ENCODE measurements around the gene ANKEF1. TPM values are rescaled to one million over a fixed set of nuclear protein-coding genes. Genes with fewer than 3 reads are reported as not detected.
A peak's percentile ranks its signal among the peaks of the same experiment; 100 is the strongest.

ANKEF1 gene
- total RNA-seq, 1 donor = 1.3 TPM

DNA sequence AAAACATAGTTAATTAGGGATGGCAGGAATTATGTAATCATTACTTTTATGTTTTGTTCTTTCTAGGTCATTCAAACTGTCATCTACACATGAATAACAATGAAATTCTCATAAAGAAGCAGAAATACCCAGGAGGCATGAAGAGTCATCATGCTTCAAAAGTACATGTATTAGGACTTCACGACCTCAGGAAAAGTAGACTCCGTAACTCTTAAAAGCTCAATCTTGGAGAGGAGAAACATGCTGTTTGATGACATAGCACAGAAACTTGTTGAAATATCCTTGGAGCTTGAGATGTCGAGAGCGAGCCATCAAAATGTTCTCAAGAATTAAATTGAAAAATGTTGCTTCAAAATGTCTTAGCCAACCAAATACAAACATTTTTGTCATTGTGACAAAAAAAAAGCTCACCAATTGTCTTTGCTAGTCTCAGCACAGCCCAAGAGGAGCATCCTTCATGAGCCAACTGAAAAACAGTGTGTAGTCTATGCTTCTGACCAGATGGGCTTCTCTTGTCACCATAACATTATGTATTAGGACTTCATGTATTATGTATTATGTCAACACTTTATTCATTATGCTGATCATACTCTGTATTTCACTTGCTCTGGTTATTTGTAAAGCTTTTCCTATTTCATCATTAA, 28.2 kb upstream of the ANKEF1 start:
- DNase-seq (ENCODE audit: low read depth) = peak; percentile 11
- TF ChIP-seq, protein P1, sequence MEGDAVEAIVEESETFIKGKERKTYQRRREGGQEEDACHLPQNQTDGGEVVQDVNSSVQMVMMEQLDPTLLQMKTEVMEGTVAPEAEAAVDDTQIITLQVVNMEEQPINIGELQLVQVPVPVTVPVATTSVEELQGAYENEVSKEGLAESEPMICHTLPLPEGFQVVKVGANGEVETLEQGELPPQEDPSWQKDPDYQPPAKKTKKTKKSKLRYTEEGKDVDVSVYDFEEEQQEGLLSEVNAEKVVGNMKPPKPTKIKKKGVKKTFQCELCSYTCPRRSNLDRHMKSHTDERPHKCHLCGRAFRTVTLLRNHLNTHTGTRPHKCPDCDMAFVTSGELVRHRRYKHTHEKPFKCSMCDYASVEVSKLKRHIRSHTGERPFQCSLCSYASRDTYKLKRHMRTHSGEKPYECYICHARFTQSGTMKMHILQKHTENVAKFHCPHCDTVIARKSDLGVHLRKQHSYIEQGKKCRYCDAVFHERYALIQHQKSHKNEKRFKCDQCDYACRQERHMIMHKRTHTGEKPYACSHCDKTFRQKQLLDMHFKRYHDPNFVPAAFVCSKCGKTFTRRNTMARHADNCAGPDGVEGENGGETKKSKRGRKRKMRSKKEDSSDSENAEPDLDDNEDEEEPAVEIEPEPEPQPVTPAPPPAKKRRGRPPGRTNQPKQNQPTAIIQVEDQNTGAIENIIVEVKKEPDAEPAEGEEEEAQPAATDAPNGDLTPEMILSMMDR (IDR thresholded peaks at IDR 0.05; ENCODE audit: insufficient read depth, low read depth, low read length) = no peak
- no peak overlapping the region for H3K4me3 ChIP-seq (ENCODE audit: low read depth, low read length)

DNA sequence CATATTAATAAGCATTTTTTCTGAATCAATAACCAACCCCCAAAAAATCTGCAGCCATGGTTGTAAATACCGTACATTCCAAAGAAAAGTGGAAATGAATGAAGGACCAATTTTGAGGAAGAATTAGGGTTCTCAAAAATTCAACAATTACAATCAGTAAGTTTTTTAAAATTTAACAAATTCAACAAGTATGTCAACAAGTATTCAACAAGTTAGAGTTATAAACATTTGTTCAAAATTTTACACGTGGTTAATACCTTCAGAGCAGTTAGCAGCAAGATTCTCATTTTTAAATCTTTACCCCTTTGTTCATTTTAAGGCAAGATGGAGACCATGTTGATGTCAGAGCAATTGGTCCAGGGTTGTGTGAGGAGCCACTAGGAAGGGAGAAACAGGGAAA, 27.6 kb upstream of the ANKEF1 start:
- TF ChIP-seq, protein P1 (IDR thresholded peaks at IDR 0.05; ENCODE audit: insufficient read depth, low read depth, low read length) = no peak
- no peak overlapping the region for H3K4me3 ChIP-seq (ENCODE audit: low read depth, low read length)
- no peak for DNase-seq (ENCODE audit: low read depth)

GRCh38 chr20:10007747-10008146, 27.0 kb upstream of the ANKEF1 start:
- H3K4me3 ChIP-seq (ENCODE audit: low read depth, low read length) = no peak overlapping the region
- DNase-seq (ENCODE audit: low read depth) = no peak
- TF ChIP-seq, protein P1 (IDR thresholded peaks at IDR 0.05; ENCODE audit: insufficient read depth, low read depth, low read length) = no peak

DNA sequence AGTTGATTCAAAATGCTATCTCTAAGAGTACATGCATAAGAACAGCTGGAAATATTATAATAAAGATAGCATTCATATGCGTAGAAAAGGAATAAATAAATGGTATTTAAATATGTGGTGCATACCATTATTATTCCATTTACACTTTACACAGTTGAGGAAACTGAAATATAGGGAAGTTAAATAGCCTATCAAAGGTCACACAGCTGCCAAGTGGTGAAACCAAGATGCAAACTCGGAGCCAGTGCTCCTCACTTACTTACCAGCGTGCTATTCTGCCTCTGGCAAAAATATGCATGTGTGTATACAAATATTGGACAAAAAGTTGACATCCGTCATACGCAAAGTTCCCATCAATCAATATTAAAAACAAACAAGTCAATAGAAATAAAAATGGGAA, 22.3 kb upstream of the ANKEF1 start:
- H3K4me3 ChIP-seq (ENCODE audit: low read depth, low read length) = no peak overlapping the region
- DNase-seq (ENCODE audit: low read depth) = no peak
- TF ChIP-seq, protein P1 (IDR thresholded peaks at IDR 0.05; ENCODE audit: insufficient read depth, low read depth, low read length) = no peak

DNA sequence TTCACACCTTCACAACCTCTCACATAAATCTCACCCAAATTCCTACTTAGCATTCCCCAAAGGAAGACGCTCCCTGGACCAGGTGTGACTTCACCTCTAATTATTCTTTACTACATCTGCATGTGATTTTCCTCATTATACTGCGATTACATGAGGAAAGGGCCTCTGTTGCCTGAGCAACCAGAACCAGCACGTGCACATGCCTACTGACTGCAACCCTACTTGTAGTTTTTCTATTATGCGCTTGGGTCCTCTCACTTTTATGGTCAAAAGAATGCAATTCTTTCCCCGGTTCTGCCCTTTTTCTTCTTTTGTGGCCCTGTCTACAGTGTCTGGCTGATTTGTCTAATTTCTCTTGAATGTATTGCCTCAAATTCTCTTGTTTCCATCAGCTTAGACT, 20.4 kb upstream of the ANKEF1 start:
- no peak for DNase-seq (ENCODE audit: low read depth)
- H3K4me3 ChIP-seq (ENCODE audit: low read depth, low read length) = no peak overlapping the region
- TF ChIP-seq, protein P1 (IDR thresholded peaks at IDR 0.05; ENCODE audit: insufficient read depth, low read depth, low read length) = no peak

DNA sequence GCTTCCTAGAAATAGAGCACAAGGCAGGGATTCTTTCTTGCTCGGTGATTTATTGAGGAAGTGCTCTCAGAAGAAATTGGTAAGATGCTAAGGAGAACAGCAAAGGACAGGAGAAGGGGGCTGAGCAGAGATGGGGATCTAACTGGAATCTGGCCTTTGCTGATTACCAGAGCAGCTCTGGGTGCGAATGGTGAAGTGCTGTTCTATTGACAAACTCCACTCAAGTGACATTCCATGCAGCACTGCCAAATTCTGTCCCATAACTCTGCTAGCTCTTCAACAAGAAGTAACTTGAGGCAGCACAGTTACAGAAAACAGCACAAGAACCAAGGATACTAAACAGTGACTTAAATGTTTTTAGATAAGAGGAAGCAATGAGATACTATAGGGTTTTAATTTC, 13.8 kb upstream of the ANKEF1 start:
- no peak for DNase-seq (ENCODE audit: low read depth)
- H3K4me3 ChIP-seq (ENCODE audit: low read depth, low read length) = no peak overlapping the region
- TF ChIP-seq, protein P1 (IDR thresholded peaks at IDR 0.05; ENCODE audit: insufficient read depth, low read depth, low read length) = no peak

DNA sequence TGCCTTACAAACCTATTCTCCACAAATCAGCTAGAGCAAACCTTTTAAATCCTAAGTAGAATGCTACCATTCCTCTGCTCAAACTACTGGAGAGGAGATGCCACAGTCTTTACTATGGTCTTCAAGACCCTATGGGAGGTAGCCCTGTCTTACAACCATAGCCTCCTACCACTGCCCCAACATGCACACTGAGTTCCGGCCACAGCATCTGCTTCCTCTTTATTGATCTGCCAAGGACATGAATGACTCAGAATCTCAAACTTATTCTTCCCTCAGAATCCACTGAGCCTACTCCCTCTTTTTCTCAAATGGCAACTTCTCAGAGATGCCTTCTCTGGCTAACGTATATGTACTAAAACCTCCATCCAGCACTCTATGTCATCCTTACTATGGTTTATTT, 12.2 kb upstream of the ANKEF1 start:
- TF ChIP-seq, protein P1 (IDR thresholded peaks at IDR 0.05; ENCODE audit: insufficient read depth, low read depth, low read length) = no peak
- DNase-seq (ENCODE audit: low read depth) = no peak
- no peak overlapping the region for H3K4me3 ChIP-seq (ENCODE audit: low read depth, low read length)

Data from fibroblast of villous mesenchyme (primary cell).